Hematopoietic multipotent progenitor cell treated with erythropoietin and hydrocortisone succinate and interleukin-3 and kit ligand, for 8 days (in vitro differentiated cells): Measurements from ENCODE around the gene LRMDA.
"Not testable (repeated sequence)": the region's sequence is repeated elsewhere in the genome, so short reads cannot be mapped to it uniquely, and the experiment has no call there.

Experiments
- DNase-seq: peaks from one replicate; pipeline ENCODE4 v3.0.0-alpha.2; 2015

LRMDA gene

GRCh38 chr10:76037531-76038155, 606.2 kb downstream of the LRMDA start:
- DNase-seq: no peak

DNA sequence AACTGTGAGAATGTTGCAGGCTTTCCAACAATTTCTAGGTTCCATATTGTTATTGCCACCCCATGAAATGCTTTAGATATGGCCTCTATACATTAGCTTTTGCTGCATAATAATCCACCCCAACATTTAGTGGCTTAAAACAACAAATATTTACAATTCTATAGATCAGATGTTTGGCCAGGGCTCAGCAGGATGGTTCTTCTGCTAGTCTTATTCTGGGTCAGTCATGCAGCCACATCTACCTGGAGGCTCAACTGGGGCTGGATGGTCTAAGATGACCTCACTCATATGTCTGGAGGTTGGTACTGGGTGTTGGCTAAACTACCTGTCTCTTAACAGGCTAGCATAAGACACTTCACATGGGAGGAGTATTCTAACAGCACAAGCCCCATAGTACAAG, 607.3 kb downstream of the LRMDA start:
- no peak for DNase-seq

DNA sequence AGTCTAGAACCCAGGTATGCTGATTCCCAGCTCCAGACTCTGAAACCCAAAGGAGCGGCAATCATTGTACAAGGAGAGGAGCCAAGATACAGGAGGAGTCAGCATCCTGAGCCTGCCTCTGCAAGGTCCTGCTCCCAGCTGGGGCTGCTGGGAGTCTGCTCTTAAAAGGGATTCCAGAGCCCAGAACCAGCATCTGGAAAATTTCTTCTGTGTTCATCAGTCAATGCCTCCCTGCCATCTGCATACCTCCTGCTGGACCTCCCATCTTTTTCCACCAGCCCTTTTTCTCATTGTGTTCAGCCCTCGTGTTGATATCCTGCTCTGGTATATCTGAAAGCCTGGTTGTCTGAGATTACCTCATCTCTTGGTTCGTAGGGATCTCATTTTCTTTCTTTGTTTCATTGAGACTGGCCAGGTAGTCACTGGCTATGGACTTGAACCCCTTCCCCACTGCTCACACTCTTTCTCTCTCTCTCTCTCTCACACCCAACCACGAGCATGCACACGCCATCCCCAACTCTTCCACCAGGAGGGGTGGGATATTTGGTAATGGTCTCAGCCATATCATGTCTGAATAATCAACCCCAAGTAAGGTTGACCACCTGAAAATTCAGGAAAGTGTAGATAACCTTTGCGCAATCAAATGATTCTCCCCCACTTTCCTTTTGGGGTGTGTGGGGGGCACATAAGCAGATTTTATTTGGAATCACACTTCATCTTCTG, 608.8 kb downstream of the LRMDA start:
- no peak for DNase-seq

DNA sequence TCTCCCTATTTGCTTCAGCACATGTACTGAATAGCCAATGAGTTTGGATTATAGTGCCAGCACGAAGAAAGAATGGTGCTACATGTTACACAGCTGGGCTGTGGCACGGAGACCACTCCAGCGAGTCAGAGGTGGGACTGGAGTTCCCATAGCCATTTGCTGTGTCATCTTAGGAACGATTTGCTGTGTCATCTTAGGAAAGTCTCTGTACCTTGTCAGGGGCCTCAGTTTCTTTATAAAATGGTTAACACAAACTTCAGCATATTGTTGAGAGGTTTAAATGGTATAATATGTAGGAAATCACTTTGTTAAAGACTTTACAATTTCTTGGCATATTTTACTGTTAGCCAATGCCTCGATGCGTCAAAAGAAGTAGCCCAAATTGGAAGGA, 609.4 kb downstream of the LRMDA start:
- no peak for DNase-seq

GRCh38 chr10:76041551-76041950, 610.1 kb downstream of the LRMDA start:
- DNase-seq: no peak

DNA sequence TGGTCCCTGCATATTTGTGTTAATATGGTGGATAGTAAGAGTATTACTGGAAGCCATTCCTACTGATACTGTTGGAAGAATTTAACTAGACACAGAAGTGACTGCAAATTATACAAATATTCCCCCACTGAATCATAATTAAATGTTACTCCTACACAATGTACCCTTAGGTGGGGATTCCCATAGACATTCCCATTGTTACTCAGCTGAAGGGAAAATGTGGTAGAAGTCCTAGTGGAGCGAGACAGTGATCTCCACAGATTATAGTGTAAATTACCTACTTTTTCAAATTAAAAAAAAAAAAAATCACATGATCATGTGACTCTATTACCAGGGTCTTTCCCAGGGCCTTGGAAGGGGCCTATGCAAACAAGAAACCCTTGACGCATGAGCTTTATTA, 611.8 kb downstream of the LRMDA start:
- no peak for DNase-seq

- DNase-seq: no peak
Measured at GRCh38 chr10:76044751-76045150, 613.3 kb downstream of the LRMDA start.

GRCh38 chr10:76045174-76045573, 613.8 kb downstream of the LRMDA start:
- no peak for DNase-seq

DNA sequence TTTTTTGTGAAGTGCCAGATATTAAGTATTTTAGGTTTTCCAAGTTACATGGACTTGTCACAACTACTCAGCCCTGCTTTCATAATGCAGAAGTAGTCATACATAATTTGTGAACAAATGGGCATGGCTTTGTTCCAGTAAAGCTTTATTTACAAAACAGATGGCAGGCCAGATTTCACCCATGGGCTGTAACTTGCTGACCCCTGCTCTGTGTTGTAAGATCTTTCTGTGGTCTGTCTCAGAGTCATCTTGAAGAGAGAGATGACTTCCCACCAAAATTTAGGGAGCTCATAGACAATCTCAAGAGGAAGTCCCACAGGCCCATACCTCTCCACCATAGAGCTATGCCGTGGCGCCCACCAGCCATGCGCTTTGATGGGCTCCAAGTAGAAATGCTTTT, 616.1 kb downstream of the LRMDA start:
- DNase-seq: no peak

DNA sequence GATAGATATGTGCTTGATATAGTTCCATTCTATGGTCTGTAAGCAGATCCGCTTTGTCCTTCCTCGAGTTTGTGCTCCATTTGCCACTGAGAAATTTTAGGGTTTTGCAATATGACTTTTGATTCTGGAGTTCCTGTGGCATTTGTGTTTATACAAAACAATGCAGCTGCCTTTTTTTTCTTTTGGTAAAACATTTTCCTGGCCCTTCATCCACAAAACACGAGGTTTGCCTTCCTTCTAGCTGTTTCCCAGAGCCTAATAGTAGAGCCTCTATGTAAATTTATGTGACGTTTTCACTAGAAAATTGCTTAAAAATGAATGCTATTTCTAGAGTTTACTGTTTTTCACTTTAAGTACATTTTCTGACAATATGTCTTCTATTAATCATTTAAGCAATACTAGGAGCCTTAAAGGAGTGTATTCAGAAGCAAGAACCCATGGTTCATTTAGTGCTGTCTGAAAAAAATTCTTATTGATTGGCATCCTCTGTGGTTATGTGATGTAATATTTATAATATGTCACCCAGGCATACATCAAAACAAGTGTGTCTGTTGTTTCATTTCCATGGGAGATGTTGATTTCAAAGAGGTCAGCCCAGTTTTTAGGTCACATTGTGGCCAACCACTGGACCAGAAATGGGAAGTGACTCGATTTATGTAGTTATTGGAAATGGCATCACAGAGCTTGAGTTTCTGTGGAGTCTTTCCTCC, 618.3 kb downstream of the LRMDA start:
- DNase-seq: no peak

GRCh38 chr10:76050291-76050625, 618.8 kb downstream of the LRMDA start:
- DNase-seq: no peak

DNA sequence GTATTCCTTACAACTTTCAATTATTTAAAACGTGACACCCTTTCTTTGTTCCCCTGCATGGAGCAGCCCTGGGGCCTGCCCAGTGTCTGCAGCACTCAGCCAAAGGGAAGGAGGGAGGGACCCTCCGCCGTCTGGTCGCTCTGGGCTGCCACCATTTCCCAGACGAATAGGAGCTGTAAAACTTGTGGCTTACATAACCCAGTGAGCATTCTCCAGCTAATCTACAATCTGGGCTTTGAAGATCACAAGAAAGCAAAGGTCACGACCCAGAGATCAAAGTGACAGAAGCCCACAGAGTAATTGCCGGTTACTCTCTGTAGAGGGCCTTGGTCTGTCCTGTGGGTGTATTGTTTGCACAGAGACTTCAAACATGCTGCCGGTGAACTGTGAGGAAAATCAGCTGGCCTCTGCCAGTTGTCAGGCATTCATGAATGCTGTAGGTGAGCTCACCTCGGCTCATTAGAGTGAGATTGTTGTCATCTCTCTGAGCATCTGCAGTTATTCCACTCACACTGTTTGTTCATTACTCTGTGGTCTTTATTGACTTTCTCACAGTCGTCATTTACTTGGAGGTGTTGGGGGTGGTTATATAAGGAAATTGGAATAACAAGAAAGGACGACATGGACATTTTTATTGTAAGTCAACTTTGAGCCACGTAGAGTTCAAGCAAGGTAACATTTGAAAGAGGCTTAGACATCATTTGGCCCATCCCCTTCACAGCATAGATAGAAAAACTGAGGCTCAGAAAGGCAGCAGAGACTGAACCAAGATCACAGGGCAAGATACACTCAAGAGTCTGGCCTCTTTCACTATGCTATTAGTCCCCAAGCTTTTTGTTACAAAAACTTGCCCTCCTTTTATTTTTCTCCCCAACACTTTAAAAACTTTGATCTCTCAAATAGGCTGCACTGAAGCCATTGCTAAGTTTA, 619.8 kb downstream of the LRMDA start:
- no peak for DNase-seq

DNA sequence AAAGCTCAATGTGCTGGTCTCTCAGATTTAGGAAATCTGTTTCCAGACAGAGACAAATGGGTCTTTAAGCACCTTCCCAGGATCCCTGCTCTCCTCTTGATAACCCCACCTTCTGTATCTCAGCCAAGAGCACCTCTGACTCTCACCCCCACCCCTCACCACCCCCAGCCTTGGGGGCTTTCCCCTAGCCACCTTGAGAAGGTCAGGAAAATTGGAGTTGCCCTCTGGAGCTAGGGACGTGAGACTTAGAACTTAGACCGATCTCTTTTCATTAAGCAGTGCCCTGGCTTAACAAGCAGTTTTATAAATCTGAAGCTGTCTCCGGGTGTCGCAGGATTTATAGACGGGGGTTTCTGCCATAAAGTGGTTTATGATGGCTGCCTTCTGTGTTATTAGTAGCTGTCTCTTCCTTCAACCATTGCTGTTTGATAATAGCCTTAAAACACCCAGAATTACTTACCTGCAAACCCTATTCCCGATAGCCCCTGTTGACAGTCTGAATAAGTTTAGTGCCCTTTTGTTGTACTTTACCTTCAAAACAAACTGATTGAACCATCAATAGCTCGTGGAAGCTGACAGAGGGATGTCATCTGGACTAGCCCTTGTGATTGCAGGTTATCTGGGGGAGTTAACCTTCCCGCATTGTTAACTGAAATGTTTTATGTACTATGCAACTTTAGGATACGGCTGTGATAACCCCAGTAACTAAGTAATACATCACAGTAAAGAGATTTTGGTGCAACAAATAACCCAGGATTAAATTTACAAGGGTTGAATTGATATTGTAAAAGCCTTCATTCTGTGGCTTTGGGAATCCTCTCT, 621.5 kb downstream of the LRMDA start:
- DNase-seq: no peak

DNA sequence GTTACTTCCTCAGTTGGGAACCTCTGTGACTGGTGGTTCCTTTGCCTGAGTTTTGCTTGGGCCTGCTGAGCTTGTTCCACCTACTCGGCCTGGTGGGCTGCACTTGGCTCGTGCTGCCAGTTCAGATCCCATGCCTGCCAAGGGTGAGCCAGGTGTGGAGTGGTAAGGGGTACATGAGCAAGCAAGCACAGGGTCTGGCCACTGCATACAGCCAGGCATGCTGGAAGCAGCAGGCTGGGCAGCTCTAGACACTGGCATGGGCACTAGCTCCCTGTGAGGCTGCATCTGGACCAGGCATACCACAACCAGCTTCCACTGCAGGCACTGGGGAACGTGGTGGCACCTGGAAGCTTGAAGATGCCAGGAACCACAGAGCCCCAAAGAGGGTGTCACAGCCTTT, 624.0 kb downstream of the LRMDA start:
- DNase-seq: no peak

GRCh38 chr10:76055963-76056362, 624.5 kb downstream of the LRMDA start:
- no peak for DNase-seq

GRCh38 chr10:76060993-76061392, 629.6 kb downstream of the LRMDA start:
- DNase-seq: not testable (repeated sequence)

DNA sequence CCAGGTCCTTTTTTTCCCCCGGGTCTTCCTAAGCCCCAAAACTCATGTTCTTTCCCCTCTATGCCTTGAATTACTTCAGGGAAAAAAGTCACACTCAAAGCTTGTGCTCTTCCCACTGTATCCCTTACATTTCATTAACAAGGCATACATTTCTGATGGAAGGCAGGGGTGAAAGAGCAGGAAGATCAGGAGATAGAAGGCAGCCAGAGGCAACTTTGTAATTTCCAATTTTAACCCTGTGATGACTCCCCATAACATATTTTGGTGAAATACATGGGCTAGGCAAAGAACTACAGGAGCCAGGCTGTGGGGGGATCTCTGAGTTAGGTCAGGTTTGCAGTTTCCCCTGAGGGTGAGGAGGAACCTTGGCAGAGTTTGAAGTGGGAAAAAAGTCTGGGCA, 635.0 kb downstream of the LRMDA start:
- no peak for DNase-seq

- DNase-seq: no peak
Measured at GRCh38 chr10:76067447-76067846, 636.0 kb downstream of the LRMDA start.

DNA sequence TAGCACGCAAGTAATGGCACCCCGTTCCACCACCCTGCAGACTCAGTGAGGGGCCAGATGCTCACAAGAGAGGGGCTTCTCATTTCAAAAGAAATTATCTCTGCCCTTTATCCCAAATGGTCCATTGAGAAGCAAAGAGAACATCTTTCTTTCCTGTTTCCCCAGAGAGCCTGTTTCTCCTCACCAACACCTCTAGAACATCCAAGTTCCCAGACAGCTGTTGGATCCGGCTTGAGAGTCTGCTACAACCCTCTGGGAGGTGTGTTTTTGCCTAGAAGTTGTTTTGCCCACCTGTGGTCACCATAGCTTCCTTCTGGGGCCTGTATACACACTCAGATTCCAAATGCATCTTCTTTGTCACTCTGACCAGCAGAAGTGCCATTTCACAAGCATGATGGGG, 637.4 kb downstream of the LRMDA start:
- DNase-seq: no peak

GRCh38 chr10:76070916-76071315, 639.5 kb downstream of the LRMDA start:
- DNase-seq: no peak

- no peak for DNase-seq
Measured at GRCh38 chr10:76071653-76072365, 640.4 kb downstream of the LRMDA start.

DNA sequence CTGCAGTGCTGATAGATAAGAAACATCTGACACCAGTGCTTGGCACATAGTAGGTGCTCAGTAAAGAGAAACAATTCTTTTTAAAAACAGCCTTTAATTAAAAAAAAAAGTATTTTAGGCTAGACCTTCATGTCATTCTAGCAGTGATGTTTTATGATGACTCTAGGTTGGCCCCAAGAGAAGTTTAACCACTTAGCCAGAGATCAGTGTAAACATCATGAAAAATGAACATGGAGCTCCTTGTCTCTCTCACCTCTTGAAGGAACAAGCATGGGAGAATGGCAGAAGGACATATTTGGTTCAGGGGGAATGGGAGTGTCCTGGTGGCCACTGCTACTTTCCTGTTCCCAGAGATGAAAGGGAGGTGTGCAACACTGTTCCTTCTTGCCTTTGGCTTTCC, 641.0 kb downstream of the LRMDA start:
- DNase-seq: no peak
